SK-N-MC (cell line): ENCODE data around the gene MT1X.

Experiments used
- EZH2 ChIP-seq: fragments of 200-600 bp; sonication (generic); IDR thresholded peaks from one replicate; pipeline ENCODE4 v1.6.1; 2017; ENCODE audit warnings: antibody characterized with exemption
- POLR2AphosphoS5 ChIP-seq: IDR thresholded peaks from 2 replicates; pipeline ENCODE4 v1.6.1; 2012; ENCODE audit warnings: mild to moderate bottlenecking, low read depth, low read length, borderline replicate concordance

- TF ChIP-seq POLR2AphosphoS5 = no peak
- no peak for TF ChIP-seq EZH2
Observed at GRCh38 chr16:56679078-56679730, 3.1 kb upstream of the MT1X start.
